SIG-M5 treated with dmso at 0.1 percent for 504 hours (cell line): ENCODE measurements around the gene ARHGAP42.
"Not testable (repeated sequence)": the region's sequence is repeated elsewhere in the genome, so short reads cannot be mapped to it uniquely, and the experiment has no call there.

Source experiments
- DNase-seq: peaks from one replicate; lab custom pipeline; 2025; ENCODE audit not compliant: unreplicated experiment; lab: John Stamatoyannopoulos, UW

The ARHGAP42 gene

GRCh38 chr11:100716838-100717237, 29.8 kb downstream of the ARHGAP42 start:
- DNase-seq, result no peak

DNA sequence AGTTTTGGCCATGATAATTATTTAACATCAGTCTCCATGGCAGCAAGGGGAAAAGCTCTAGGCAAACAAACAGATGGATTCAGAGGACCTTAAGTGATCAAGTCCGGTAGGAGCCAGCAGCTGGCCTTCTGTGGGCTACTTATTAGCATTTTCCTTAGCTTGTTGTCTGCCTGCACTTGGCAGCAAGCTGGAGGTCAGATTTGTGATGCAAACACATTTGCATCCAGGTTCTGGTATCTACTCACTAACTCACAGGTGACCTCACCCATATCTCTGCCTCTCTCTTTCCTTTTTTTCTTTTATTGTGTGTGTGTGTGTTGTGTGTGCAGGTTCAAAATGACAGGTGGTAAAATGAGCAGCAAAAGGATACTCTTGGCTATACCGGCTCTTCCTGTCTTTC, 32.3 kb downstream of the ARHGAP42 start:
- DNase-seq, result no peak

GRCh38 chr11:100719809-100720221, 32.7 kb downstream of the ARHGAP42 start:
- DNase-seq, result no peak

DNA sequence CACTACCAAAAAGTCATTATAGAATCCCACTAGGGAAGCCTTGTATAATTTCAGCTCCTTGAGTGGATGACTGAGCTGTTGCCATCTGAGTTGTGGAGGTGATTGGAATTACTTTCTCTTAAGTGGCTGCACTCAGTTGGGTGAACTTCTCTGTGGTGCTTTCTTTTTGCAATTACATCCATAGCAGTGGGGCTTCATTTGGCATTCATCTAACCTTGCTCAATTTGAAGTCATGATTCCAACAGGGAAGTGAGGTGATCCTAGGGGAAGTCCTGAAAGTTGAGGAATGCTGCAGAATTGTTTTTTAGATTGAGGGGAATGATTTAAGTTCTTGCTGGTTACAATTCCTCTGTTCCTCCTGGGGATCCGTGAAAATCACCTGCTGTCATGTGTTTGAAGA, 39.6 kb downstream of the ARHGAP42 start:
- DNase-seq, result no peak

- no peak for DNase-seq
These were observed 40.3 kb downstream of the ARHGAP42 start for GRCh38 chr11:100727410-100727809.

GRCh38 chr11:100730266-100730665, 43.2 kb downstream of the ARHGAP42 start:
- DNase-seq, result no peak

GRCh38 chr11:100731471-100731870, 44.4 kb downstream of the ARHGAP42 start:
- DNase-seq, result no peak

GRCh38 chr11:100732949-100733348, 45.9 kb downstream of the ARHGAP42 start:
- DNase-seq, result no peak

DNA sequence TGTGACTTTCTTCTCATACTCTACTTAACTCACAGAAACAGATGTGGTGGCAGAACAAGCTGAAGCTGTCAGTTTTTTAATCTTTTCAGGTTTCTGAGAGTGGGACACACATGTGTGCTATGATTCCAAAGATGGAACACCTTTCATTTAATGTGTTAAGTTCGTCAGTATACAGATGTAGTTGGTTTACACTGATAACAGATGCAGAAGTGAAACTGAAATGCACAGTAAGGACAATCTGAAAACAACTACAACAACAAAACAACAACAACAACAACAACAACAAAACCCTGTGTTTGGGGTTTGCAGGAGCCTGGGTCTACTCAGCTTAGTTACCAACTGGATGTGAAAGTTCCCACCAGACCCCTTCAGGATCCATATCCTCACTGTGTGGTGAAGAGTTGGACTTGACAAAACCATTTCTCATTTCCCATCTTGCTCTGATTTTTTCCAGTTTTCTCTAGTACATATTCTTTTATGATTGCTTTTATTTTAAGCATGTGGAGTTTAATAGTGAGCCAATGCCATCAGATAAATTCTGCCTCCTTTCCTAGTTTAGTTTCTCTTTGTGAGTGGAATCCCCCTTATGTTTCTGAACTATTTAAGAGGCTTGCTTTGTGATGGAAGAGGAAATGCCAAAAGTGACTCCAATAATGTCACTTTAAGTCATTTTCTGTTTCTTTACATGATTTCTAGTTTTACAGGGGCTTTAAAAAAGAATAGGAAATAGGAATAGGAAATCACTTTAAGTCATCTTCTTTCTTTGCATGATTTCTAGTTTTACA, 47.8 kb downstream of the ARHGAP42 start:
- no peak for DNase-seq

DNA sequence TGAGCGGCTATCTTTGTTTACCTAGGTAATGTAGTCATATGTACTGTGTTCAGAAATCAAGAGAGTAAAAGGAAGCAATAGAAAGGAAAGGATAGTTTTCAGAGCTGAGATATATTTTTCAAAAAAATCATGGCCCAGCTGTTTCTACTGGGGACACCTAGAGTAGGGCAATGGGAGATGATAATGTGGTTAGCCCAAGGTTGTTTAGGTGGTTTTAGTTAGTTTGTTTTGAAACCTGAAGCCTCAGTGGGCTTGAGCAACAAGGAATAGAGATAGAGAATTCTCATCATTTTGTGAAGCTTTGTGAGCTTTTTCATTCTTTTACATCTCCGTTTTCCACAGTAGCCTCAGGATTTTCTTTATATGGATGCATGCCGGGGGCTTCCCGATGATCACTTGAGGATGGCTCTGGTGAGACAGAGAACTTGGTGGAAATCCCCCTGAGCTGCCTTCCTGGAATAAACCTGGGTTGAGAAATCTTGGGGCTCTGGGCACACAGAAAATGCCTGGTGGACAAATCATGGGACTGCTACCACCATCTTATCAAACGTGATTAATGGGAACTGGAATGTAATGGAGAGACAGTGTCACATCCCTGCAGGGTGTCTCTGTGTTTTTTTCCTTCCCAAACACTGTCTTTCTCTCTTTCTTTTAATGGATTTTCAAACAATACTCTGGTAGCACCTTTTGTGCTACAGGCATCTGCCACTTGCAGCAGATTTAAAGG, 49.0 kb downstream of the ARHGAP42 start:
- DNase-seq, result no peak

DNA sequence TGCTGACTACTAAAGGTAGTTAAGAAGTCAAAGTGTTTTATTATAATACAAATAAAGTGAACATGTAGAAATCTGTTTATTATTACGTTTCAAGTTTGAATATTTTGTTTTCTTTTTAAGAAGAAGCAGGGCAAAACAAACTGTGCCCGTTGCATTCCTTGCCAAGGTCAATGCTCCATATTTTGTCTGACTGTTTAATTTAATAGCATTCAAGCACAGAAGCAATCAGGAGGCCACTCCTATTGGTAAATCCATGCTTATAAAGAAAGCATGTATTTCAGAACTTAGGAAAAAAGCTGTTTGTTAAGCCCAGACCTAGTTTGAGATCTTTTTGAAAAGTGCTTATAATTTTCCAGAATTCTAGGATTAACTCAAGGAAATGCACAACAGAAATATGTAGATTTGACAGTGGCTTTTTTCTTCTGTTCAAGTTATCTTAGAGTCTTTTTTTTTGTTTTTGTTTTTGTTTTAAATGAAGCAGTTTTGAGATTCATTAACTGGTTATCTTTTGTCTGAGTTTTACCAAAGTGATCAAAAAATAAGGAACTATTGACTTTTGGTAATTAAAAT, 51.7 kb downstream of the ARHGAP42 start:
- no peak for DNase-seq

- DNase-seq, result no peak
These were observed 52.6 kb downstream of the ARHGAP42 start for GRCh38 chr11:100739666-100740065.

DNA sequence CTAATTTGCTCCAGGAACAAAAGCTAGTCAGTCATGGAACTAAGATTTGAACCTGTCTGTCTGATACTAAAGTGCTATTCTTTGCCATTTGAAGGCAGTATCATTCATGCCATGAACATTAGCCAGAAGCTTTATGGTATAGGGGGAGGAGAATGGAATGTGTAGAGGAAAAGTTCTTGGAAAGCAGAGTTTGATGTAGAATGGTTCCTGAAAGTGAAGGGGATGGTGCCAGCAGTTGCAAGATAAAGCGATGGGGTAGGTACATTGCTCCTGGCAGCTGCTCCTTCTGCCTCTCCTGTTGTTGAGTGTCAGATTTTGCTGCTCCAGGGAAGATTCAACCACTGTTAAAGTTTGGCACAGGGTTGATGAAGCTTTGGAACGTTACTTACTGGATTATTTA, 53.4 kb downstream of the ARHGAP42 start:
- DNase-seq, result no peak

GRCh38 chr11:100741866-100742625, 55.0 kb downstream of the ARHGAP42 start:
- DNase-seq, result peak; percentile 74

DNA sequence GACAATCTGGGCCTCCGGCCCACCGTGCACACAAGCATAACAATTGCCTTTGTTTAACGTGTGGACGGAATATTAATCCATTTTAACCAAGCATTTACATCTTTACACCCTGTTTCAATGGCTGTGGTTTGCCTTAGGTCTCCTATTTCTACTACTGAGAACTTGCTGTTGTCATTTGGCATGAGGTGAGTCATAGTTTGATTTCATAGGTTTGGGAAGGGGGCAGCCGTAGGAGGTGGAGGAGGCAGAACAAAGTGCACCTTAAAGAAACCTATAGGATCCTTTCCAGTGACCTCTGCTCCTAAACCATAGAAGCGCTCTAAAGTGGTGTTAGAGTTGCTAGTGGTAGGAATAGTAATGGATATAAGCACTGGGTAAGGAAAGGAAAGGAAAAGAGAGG, 59.4 kb downstream of the ARHGAP42 start:
- no peak for DNase-seq

DNA sequence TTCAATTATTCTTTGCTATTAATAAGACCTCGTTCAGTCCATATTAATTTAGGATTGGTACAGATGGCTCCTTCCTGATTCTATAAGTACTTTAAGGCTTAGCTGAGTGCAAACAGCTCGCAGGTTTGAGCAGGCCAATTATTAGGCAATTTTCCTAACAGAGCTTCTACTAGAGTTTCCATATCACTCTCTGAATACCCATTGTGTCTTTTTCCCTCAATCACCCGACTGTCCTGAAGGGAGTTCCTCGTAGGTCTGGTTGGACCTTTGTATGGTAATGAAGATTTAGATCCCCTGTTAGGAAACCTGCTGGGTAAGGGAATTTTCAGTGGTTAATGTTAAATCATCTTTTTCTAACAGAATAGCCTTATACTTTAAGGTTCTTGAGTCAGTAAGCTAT, 61.1 kb downstream of the ARHGAP42 start:
- no peak for DNase-seq

GRCh38 chr11:100749887-100750565, 62.9 kb downstream of the ARHGAP42 start:
- not testable (repeated sequence) for DNase-seq

- not testable (repeated sequence) for DNase-seq
These were observed 63.4 kb downstream of the ARHGAP42 start for GRCh38 chr11:100750566-100750891.

GRCh38 chr11:100752371-100753171, 65.5 kb downstream of the ARHGAP42 start:
- no peak for DNase-seq

GRCh38 chr11:100753172-100753543, 66.1 kb downstream of the ARHGAP42 start:
- no peak for DNase-seq
